Tibial nerve (tissue), 4 donors: ENCODE data around the gene CLTCL1.

ENCODE experiments used
- EP300 ChIP-seq, 2 donors: sonication (generic); formaldehyde crosslinking; IDR thresholded peaks; one replicate each; pipeline ENCODE4 v1.6.1; 2017; ENCODE audit warnings: antibody characterized with exemption in 2 of 2, mild to moderate bottlenecking in 1 of 2
- POLR2A ChIP-seq, 2 donors: fragments of 450-650 bp; IDR thresholded peaks; one replicate each; pipeline ENCODE4 v1.6.1; 2017; ENCODE audit warnings: antibody characterized with exemption in 2 of 2, mild to moderate bottlenecking in 2 of 2, moderate library complexity in 2 of 2
- TF ChIP-seq, protein P1 (sequence below), 5 experiments: fragments of 200-600 bp in 3 of 5; fragments of 450-650 bp in 2 of 5; sonication (generic) in 3 of 5; IDR thresholded peaks; one replicate each; pipeline ENCODE4 v1.5.1; 2016 to 2019; ENCODE audit warnings: antibody characterized with exemption in 5 of 5, mild to moderate bottlenecking in 3 of 5, moderate library complexity in 2 of 5

DNA sequence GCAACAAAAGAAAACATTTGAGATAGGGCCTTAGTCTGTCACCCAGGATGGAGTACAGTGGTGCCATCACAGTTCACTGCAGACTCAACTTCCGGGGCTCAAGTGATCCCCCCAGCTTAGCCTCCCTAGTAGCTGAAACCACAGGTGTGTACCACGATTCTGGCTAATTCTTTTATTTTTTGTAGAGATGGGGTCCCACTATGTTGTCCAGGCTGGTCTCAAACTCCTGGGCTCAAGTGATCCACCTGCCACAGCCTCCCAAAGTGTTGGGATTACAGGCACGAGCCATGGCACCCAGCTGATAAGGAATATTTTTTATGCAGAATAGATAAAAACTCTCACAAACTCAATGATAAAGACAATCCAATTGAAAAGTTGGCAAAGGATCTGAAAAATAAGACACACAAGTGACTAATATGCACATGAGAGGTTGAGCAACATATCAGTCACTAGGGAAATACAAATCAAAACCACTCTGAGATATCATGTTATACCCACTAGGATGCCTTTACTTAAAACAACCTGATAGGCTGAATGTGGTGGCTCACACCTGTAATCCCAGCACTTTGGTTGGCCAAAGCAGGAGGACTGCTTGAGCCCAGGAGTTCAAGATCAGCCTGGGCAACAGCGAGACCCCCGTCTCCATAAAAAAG is 33.9 kb upstream of the CLTCL1 start:
- TF ChIP-seq, protein P1, sequence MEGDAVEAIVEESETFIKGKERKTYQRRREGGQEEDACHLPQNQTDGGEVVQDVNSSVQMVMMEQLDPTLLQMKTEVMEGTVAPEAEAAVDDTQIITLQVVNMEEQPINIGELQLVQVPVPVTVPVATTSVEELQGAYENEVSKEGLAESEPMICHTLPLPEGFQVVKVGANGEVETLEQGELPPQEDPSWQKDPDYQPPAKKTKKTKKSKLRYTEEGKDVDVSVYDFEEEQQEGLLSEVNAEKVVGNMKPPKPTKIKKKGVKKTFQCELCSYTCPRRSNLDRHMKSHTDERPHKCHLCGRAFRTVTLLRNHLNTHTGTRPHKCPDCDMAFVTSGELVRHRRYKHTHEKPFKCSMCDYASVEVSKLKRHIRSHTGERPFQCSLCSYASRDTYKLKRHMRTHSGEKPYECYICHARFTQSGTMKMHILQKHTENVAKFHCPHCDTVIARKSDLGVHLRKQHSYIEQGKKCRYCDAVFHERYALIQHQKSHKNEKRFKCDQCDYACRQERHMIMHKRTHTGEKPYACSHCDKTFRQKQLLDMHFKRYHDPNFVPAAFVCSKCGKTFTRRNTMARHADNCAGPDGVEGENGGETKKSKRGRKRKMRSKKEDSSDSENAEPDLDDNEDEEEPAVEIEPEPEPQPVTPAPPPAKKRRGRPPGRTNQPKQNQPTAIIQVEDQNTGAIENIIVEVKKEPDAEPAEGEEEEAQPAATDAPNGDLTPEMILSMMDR (IDR thresholded peaks at IDR 0.05), result no peak
- TF ChIP-seq POLR2A (IDR thresholded peaks at IDR 0.05), result no peak
- TF ChIP-seq EP300 (IDR thresholded peaks at IDR 0.05), result no peak
